Erythroblast (primary cell): ENCODE results near the gene KRTAP5-9.
"Not testable (repeated sequence)": the region's sequence is repeated elsewhere in the genome, so short reads cannot be mapped to it uniquely, and the experiment has no call there.

Source experiments
- DNase-seq, 2 experiments: peaks; one replicate each; lab custom pipeline; 2025; lab: John Stamatoyannopoulos, UW
- GATA1 ChIP-seq: IDR thresholded peaks from 2 replicates; pipeline ENCODE4 v1.6.1; 2011; ENCODE audit warnings: low read depth, mild to moderate bottlenecking, control low read depth, low read length, moderate library complexity
- POLR2A ChIP-seq: IDR thresholded peaks from 2 replicates; pipeline ENCODE4 v1.6.1; 2011; ENCODE audit warnings: mild to moderate bottlenecking, low read length

KRTAP5-9 gene

GRCh38 chr11:71564430-71564829, 16.2 kb downstream of the KRTAP5-9 start:
- TF ChIP-seq GATA1: no peak
- TF ChIP-seq POLR2A: no peak
- DNase-seq: no peak

GRCh38 chr11:71565263-71565662, 17.0 kb downstream of the KRTAP5-9 start, which contains the start of gene KRTAP5-10:
Gene KRTAP5-10, plus strand, starts transcription at chr11:71565563. Its CDS starts 25 bp downstream, at chr11:71565588.
- DNase-seq: no peak

GRCh38 chr11:71566081-71566620, 17.9 kb downstream of the KRTAP5-9 start:
- no peak for TF ChIP-seq GATA1
- no peak for TF ChIP-seq POLR2A
- no peak for DNase-seq

More at GRCh38 chr11:71565263-71565662, 17.0 kb downstream of the KRTAP5-9 start, which contains the start of gene KRTAP5-10:
- TF ChIP-seq GATA1 (no peak), POLR2A (no peak)

GRCh38 chr11:71566626-71567599, 18.7 kb downstream of the KRTAP5-9 start:
- not testable (repeated sequence) for DNase-seq

- not testable (repeated sequence) for DNase-seq
These were observed 19.4 kb downstream of the KRTAP5-9 start for GRCh38 chr11:71567633-71568032.

GRCh38 chr11:71568704-71569349, 20.6 kb downstream of the KRTAP5-9 start:
- no peak for TF ChIP-seq POLR2A
- no peak for DNase-seq

GRCh38 chr11:71571101-71571850, 23.1 kb downstream of the KRTAP5-9 start:
- DNase-seq: not testable (repeated sequence)

- no peak for DNase-seq
- TF ChIP-seq POLR2A: no peak
- TF ChIP-seq GATA1: no peak
These were observed 24.6 kb downstream of the KRTAP5-9 start for GRCh38 chr11:71572811-71573210.

- DNase-seq: no peak
- TF ChIP-seq POLR2A (no peak), GATA1 (no peak)
These were observed 26.2 kb downstream of the KRTAP5-9 start for GRCh38 chr11:71574418-71574817.

- DNase-seq: no peak
- TF ChIP-seq GATA1 (no peak), POLR2A (no peak)
These were observed 27.7 kb downstream of the KRTAP5-9 start for GRCh38 chr11:71575723-71576424.

- not testable (repeated sequence) for DNase-seq
These were observed 28.7 kb downstream of the KRTAP5-9 start for GRCh38 chr11:71576688-71577465.

GRCh38 chr11:71577469-71578004, 29.3 kb downstream of the KRTAP5-9 start:
- TF ChIP-seq GATA1: no peak
- no peak for TF ChIP-seq POLR2A
- no peak for DNase-seq

GRCh38 chr11:71579513-71579912, 31.3 kb downstream of the KRTAP5-9 start:
- not testable (repeated sequence) for DNase-seq
